IPS-15b (cell line): ENCODE data around the gene ZNF571.

Source experiments
- H3K27me3 ChIP-seq: one replicate; pipeline ENCODE4 v1.6.1; 2013; ENCODE audit warnings: low read length; ENCODE audit not compliant: control insufficient read depth, insufficient read depth
- H3K36me3 ChIP-seq: one replicate; pipeline ENCODE4 v1.6.1; 2013; ENCODE audit warnings: low read length; ENCODE audit not compliant: control insufficient read depth, insufficient read depth
- H3K4me1 ChIP-seq: one replicate; pipeline ENCODE4 v1.6.1; 2013; ENCODE audit warnings: mild to moderate bottlenecking, low read length; ENCODE audit not compliant: control insufficient read depth, insufficient read depth
- H3K4me3 ChIP-seq: one replicate; pipeline ENCODE4 v1.5.1; 2013; ENCODE audit warnings: low read depth, low read length
- H3K9ac ChIP-seq: one replicate; pipeline ENCODE4 v1.6.1; 2013; ENCODE audit warnings: low read depth, mild to moderate bottlenecking, low read length
- H3K9me3 ChIP-seq: one replicate; pipeline ENCODE4 v1.6.1; 2013; ENCODE audit warnings: mild to moderate bottlenecking, low read length; ENCODE audit not compliant: control insufficient read depth, insufficient read depth

ZNF571 gene

DNA sequence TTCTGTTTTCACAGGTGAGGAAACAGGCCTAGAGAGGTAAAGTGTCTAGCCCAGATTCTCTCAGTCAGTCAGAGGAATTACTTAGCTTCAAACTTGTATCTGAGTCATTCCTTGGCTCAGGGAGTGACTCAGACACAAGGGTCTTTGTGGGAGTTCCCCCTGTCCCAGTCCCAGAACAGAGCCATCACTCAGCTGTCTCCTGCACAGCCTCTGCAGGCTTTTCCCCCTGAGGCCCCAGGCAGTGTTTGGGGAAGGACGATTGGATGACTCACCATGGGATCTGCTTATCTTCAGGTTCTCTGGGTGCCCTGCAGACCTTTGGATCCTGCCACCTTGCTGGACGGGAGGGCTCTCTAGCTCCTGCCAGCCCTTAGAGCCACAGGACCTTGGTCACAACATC lies 74.7 kb downstream of the ZNF571 start:
- no peaks in the 10 kb centered on the region for H3K9me3 ChIP-seq
- H3K4me3 ChIP-seq: no peak overlapping the region
- no peaks in the 10 kb centered on the region for H3K4me1 ChIP-seq
- H3K9ac ChIP-seq: no peak overlapping the region
- H3K27me3 ChIP-seq: no peaks in the 10 kb centered on the region
- peaks cover 9% of the 10 kb centered on the region for H3K36me3 ChIP-seq
